Ectodermal cell (in vitro differentiated cells): ENCODE data around the gene PNMA1.

ENCODE experiments used
- H3K27ac ChIP-seq: 2 replicates; pipeline ENCODE4 v1.7.0; 2013; ENCODE audit warnings: mild to moderate bottlenecking, low read depth, low read length; ENCODE audit not compliant: insufficient read depth, poor library complexity, severe bottlenecking
- H3K27me3 ChIP-seq: 2 replicates; pipeline ENCODE4 v1.7.0; 2013; ENCODE audit warnings: mild to moderate bottlenecking, low read length; ENCODE audit not compliant: insufficient read depth, control insufficient read depth, poor library complexity, severe bottlenecking
- H3K36me3 ChIP-seq: one replicate; pipeline ENCODE4 v1.7.0; 2013; ENCODE audit warnings: low read length; ENCODE audit not compliant: control insufficient read depth, insufficient read depth
- H3K4me1 ChIP-seq: one replicate; pipeline ENCODE4 v1.7.0; 2013; ENCODE audit warnings: low read length; ENCODE audit not compliant: control insufficient read depth, insufficient read depth
- H3K4me3 ChIP-seq: 2 replicates; pipeline ENCODE4 v1.7.0; 2013; ENCODE audit warnings: low read depth, low read length, control low read depth; ENCODE audit not compliant: insufficient read depth
- H3K9me3 ChIP-seq: 2 replicates; pipeline ENCODE4 v1.7.0; 2013; ENCODE audit warnings: mild to moderate bottlenecking, low read length, moderate library complexity; ENCODE audit not compliant: control insufficient read depth
- whole genome bisulfite sequencing, 2 experiments: methylation state at CpG; one replicate each; pipeline ENCODE4 v1.1.7; 2013; ENCODE audit warnings: missing lambda C conversion rate in 2 of 2; 5-methylcytosine and 5-hydroxymethylcytosine counted together

The PNMA1 gene

GRCh38 chr14:73722581-73722980, 8.4 kb upstream of the PNMA1 start:
- Histone ChIP-seq H3K4me1 (peaks cover 16% of the 10 kb centered on the region), H3K36me3 (no peaks in the 10 kb centered on the region), H3K4me3 (no peak overlapping the region), H3K9me3 (no peaks in the 10 kb centered on the region), H3K27me3 (no peaks in the 10 kb centered on the region), H3K27ac (no peak overlapping the region)
- 93 to 95% methylated on average over 10 of the region's 10 CpGs for WGBS, 2 experiments

GRCh38 chr14:73721101-73721821, 7.1 kb upstream of the PNMA1 start:
- no peaks in the 10 kb centered on the region for H3K27me3 ChIP-seq
- H3K36me3 ChIP-seq, result no peaks in the 10 kb centered on the region
- no peak overlapping the region for H3K27ac ChIP-seq
- no peaks in the 10 kb centered on the region for H3K9me3 ChIP-seq
- H3K4me3 ChIP-seq, result no peak overlapping the region
- peaks cover 22% of the 10 kb centered on the region for H3K4me1 ChIP-seq
- 52% methylated on average over 12 of the region's 12 CpGs for WGBS, 2 experiments

- no peak overlapping the region for H3K27ac ChIP-seq
- no peaks in the 10 kb centered on the region for H3K27me3 ChIP-seq
- H3K36me3 ChIP-seq, result no peaks in the 10 kb centered on the region
- H3K9me3 ChIP-seq, result no peaks in the 10 kb centered on the region
- H3K4me1 ChIP-seq, result peaks cover 25% of the 10 kb centered on the region
- H3K4me3 ChIP-seq, result no peak overlapping the region
Measured at GRCh38 chr14:73720636-73721035, 6.5 kb upstream of the PNMA1 start.

GRCh38 chr14:73719791-73720190, 5.6 kb upstream of the PNMA1 start:
- H3K9me3 ChIP-seq, result no peaks in the 10 kb centered on the region
- H3K4me3 ChIP-seq, result no peak overlapping the region
- no peaks in the 10 kb centered on the region for H3K36me3 ChIP-seq
- peaks cover 28% of the 10 kb centered on the region for H3K4me1 ChIP-seq
- WGBS, 2 experiments, result 84 to 86% methylated on average over 8 of the region's 8 CpGs
- no peak overlapping the region for H3K27ac ChIP-seq
- H3K27me3 ChIP-seq, result no peaks in the 10 kb centered on the region

GRCh38 chr14:73719361-73719760, 5.2 kb upstream of the PNMA1 start:
- Histone ChIP-seq H3K4me1 (peaks cover 31% of the 10 kb centered on the region), H3K9me3 (no peaks in the 10 kb centered on the region), H3K27me3 (no peaks in the 10 kb centered on the region), H3K4me3 (no peak overlapping the region), H3K36me3 (no peaks in the 10 kb centered on the region), H3K27ac (no peak overlapping the region)
- WGBS, 2 experiments, result 66% methylated on average over 13 of the region's 13 CpGs

- no peaks in the 10 kb centered on the region for H3K9me3 ChIP-seq
- peak overlapping the region; percentile 75 for H3K27ac ChIP-seq
- peak overlapping the region; percentile 59 for H3K4me3 ChIP-seq
- H3K36me3 ChIP-seq, result no peaks in the 10 kb centered on the region
- WGBS, 2 experiments, result 7 to 10% methylated on average over 51 to 54 of the region's 55 CpGs
- no peaks in the 10 kb centered on the region for H3K27me3 ChIP-seq
- H3K4me1 ChIP-seq, result peaks cover 31% of the 10 kb centered on the region
Measured at GRCh38 chr14:73718418-73719251, 4.5 kb upstream of the PNMA1 start.

GRCh38 chr14:73717711-73718417, 3.7 kb upstream of the PNMA1 start:
- no peaks in the 10 kb centered on the region for H3K9me3 ChIP-seq
- H3K27ac ChIP-seq, result peak overlapping the region; percentile 75
- H3K27me3 ChIP-seq, result no peaks in the 10 kb centered on the region
- peaks cover 31% of the 10 kb centered on the region for H3K4me1 ChIP-seq
- peak overlapping the region; percentile 59 for H3K4me3 ChIP-seq
- WGBS, 2 experiments, result 42 to 44% methylated on average over 20 of the region's 20 CpGs
- no peaks in the 10 kb centered on the region for H3K36me3 ChIP-seq

- Histone ChIP-seq H3K4me3 (peak overlapping the region; percentile 13), H3K9me3 (no peaks in the 10 kb centered on the region), H3K4me1 (peaks cover 31% of the 10 kb centered on the region), H3K27ac (no peak overlapping the region), H3K36me3 (no peaks in the 10 kb centered on the region), H3K27me3 (no peaks in the 10 kb centered on the region)
- 84 to 90% methylated on average over 3 of the region's 3 CpGs for WGBS, 2 experiments
Measured at GRCh38 chr14:73717266-73717665, 3.1 kb upstream of the PNMA1 start.

- Histone ChIP-seq H3K4me1 (peaks cover 31% of the 10 kb centered on the region), H3K27ac (no peak overlapping the region), H3K27me3 (no peaks in the 10 kb centered on the region), H3K36me3 (no peaks in the 10 kb centered on the region), H3K9me3 (no peaks in the 10 kb centered on the region), H3K4me3 (no peak overlapping the region)
- WGBS, 2 experiments, result 91 to 93% methylated on average over 4 of the region's 4 CpGs
Measured at GRCh38 chr14:73715707-73716106, 1.5 kb upstream of the PNMA1 start.

GRCh38 chr14:73714656-73715081, 485 bp upstream of the PNMA1 start:
- H3K27me3 ChIP-seq, result no peaks in the 10 kb centered on the region
- 48 to 52% methylated on average over 7 of the region's 7 CpGs for WGBS, 2 experiments
- peak overlapping the region; percentile 90 for H3K4me3 ChIP-seq
- no peaks in the 10 kb centered on the region for H3K36me3 ChIP-seq
- peak overlapping the region; percentile 52 for H3K27ac ChIP-seq
- H3K4me1 ChIP-seq, result peaks cover 29% of the 10 kb centered on the region
- H3K9me3 ChIP-seq, result no peaks in the 10 kb centered on the region
